Ovary (tissue), 9 donors: Measurements from ENCODE around the gene HSDL2. TPM values are rescaled to one million over a fixed set of nuclear protein-coding genes. Genes with fewer than 3 reads are reported as not detected.

ENCODE experiments used
- DNase-seq, 5 donors: peaks; one replicate each; pipeline ENCODE4 v3.0.0-alpha.2; 2019 to 2020
- H3K27ac ChIP-seq, 2 donors: fragments of 200-600 bp; one replicate each; pipeline versions ENCODE4 v1.5.1 to v1.8.0; 2019 to 2022
- H3K27me3 ChIP-seq: fragments of 200-600 bp; one replicate; pipeline ENCODE4 v1.8.0; 2022
- H3K36me3 ChIP-seq: fragments of 200-600 bp; sonication (generic); one replicate; pipeline ENCODE4 v1.5.1; 2019
- H3K4me1 ChIP-seq: one replicate; pipeline ENCODE4 v1.8.1; 2013; ENCODE audit warnings: mild to moderate bottlenecking, moderate library complexity; ENCODE audit not compliant: insufficient read depth
- H3K4me3 ChIP-seq: fragments of 200-600 bp; sonication (generic); one replicate; pipeline ENCODE4 v1.5.1; 2017
- H3K9me3 ChIP-seq, 2 donors: fragments of 200-600 bp in 1 of 2; sonication (generic) in 1 of 2; one replicate each; pipeline versions ENCODE4 v1.5.1 to v1.8.1; 2013 to 2019; ENCODE audit warnings: mild to moderate bottlenecking in 1 of 2, moderate library complexity in 1 of 2
- EP300 ChIP-seq: sonication (generic); formaldehyde crosslinking; IDR thresholded peaks from one replicate; pipeline ENCODE4 v1.6.1; 2017; ENCODE audit warnings: antibody characterized with exemption
- POLR2A ChIP-seq: fragments of 450-650 bp; IDR thresholded peaks from one replicate; pipeline ENCODE4 v1.6.1; 2017; ENCODE audit warnings: antibody characterized with exemption, mild to moderate bottlenecking, moderate library complexity
- WGBS, 3 donors: extraction: QIAGEN DNeasy Blood & Tissue Kit in 1 of 3; methylation state at CpG; one replicate each; pipeline versions ENCODE4 v1.1.5 to v1.1.7; 2013 to 2017; 5-methylcytosine and 5-hydroxymethylcytosine counted together
- intact Hi-C, 4 donors: fragments of 100-400 bp; cut with DNase I; formaldehyde crosslinking; loops; one replicate each; pipeline versions ENCODE4 v1.11.0 to v1.15.1; 2022 to 2023
- polyA plus RNA-seq, 2 donors: library from polyadenylated mRNA; stranded (reverse); fragments of 200-250 nt in 1 of 2; fragments of 350-450 nt in 1 of 2; fragmentation: Illumina TruSeq in 1 of 2; extraction: RNeasy Lipid Tissue Mini Kit (QIAGEN cat#74804) in 1 of 2; gene quantifications; one replicate each; pipeline ENCODE4 v1.2.3, GENCODE V29; 2013 to 2014
- total RNA-seq, 7 donors: library from RNA; depleted of rRNA in 2 of 7; stranded (reverse); fragments of >200 nt in 2 of 7; fragmentation: NEBNext Ultra II Directional in 3 of 7; extraction: Animal tissue kit (Norgen Biotek cat#: 25700) in 3 of 7; gene quantifications; one replicate each; pipeline versions ENCODE4 v1.1.0 to v1.2.4, GENCODE V29; 2016 to 2023
- TF ChIP-seq, protein P1 (sequence below), 3 donors: fragments of 450-650 bp in 2 of 3; fragments of 200-600 bp in 1 of 3; IDR thresholded peaks; one replicate each; pipeline versions ENCODE4 v1.5.1 to v1.8.0; 2016 to 2022; ENCODE audit warnings: antibody characterized with exemption in 3 of 3, mild to moderate bottlenecking in 1 of 3
- donor health status: DM: no; HTN: no; CAD: no; lungs with moderate emphysema.
- donor health status: DM: no; HTN: no; CAD: no.
- donor health status: Bipolar disorder and iron deficiency.
- donor health status: DM: yes; HTN: yes; CAD: no.
- donor health status: DM: no; HTN: no; CAD: no.
- donor health status: DM: yes; HTN: yes; CAD: no.

HSDL2 gene
- total and polyA plus RNA-seq, 9 donors = 44.8 to 79.9 (median 66.1) TPM

DNA sequence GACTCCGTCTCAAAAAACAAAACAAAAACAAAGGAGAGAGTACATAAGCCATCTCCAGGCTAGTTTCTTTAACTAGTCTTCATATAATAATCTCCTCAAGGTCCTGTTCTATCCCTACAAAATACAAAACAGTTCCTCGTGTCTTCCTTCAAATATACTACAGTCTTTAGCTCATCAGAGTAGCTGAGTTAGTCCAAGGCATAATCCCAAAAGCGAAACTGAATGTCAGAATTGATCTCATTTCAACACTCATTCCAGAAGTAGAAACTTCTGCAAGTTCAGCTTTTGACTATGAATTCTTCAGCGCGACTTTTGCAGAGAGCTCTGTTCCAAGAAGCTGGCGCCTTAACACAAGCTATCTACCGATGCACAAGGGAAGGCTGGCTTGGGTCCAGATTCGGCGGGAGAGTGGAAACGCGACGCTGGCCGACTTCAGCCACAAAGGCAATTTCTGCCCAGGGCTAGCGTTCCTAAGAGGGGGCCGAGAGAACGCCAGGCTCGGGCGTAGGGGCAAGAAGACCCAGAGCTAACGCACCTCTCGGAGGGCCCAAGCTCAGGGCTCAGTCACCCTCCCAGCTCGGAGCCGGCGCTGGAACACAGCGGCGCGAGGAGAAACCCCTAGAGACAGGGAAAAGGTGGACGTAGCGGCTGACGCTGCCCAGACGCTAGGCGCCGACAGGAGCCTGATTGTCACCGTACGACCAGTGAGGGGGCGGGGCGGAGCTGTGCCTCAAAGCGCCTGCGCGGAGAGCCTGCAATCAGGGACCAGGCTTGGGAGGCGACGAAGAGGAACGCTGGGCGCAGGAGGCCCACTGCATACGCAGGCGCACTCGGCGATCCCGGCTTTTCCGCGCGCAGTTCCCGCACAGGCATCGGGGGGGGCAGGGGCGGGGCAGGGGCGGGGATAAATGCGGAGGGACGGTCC, 469 bp upstream of the HSDL2 start:
- intact Hi-C loops = loop anchor here in 2 of 4 donors (10.0 kb wide), 2 partner anchors 105 to 325 kb away; partner anchors contain the start of gene KIAA1958 (in 1 of the 2)
- WGBS, 3 donors = 0 to 1% (median 1%) methylated on average over 32 to 57 of the region's 57 CpGs
- no peak for TF ChIP-seq EP300
- TF ChIP-seq, protein P1, sequence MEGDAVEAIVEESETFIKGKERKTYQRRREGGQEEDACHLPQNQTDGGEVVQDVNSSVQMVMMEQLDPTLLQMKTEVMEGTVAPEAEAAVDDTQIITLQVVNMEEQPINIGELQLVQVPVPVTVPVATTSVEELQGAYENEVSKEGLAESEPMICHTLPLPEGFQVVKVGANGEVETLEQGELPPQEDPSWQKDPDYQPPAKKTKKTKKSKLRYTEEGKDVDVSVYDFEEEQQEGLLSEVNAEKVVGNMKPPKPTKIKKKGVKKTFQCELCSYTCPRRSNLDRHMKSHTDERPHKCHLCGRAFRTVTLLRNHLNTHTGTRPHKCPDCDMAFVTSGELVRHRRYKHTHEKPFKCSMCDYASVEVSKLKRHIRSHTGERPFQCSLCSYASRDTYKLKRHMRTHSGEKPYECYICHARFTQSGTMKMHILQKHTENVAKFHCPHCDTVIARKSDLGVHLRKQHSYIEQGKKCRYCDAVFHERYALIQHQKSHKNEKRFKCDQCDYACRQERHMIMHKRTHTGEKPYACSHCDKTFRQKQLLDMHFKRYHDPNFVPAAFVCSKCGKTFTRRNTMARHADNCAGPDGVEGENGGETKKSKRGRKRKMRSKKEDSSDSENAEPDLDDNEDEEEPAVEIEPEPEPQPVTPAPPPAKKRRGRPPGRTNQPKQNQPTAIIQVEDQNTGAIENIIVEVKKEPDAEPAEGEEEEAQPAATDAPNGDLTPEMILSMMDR (IDR thresholded peaks at IDR 0.05) = no peak
- peak; percentile 85 for TF ChIP-seq POLR2A
- Histone ChIP-seq H3K27ac (peak overlapping the region; percentile 88 to 95), H3K4me3 (peak overlapping the region; percentile 62), H3K9me3 (no peaks in the 10 kb centered on the region), H3K4me1 (peaks cover 15% of the 10 kb centered on the region), H3K27me3 (no peaks in the 10 kb centered on the region), H3K36me3 (no peaks in the 10 kb centered on the region)
- DNase-seq = peak; percentile 99 to 100 (median 99)

DNA sequence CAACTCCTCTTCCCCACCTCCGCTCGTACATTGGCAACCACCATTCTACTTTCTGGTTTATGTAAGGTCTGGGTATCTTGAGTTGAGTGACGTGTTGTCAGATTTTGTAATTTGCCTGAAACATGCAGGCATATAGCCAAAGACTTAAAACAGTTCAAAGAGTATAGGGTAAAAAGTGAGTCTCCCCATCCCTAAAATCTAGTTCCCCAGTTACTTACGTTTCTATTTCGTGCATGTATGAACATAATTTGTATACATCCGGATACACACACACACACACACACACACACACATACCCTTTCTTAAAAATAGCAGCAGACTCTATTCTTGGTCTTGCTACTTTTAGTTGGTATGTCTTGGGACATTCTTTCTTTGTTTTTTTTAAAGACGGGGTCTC, 915 bp downstream of the HSDL2 start:
- intact Hi-C loops = loop anchor here in 1 of 4 donors (10.0 kb wide), 1 partner anchor 104 kb away; the partner anchor contains the start of gene KIAA1958
- WGBS, 3 donors = 4 to 10% (median 5%) methylated on average over 7 of the region's 7 CpGs
- DNase-seq = no peak
- Histone ChIP-seq H3K36me3 (no peaks in the 10 kb centered on the region), H3K9me3 (no peaks in the 10 kb centered on the region), H3K4me3 (peak overlapping the region; percentile 62), H3K27ac (peak overlapping the region in 1 of 2 donors; percentile 95), H3K27me3 (no peaks in the 10 kb centered on the region), H3K4me1 (peaks cover 20% of the 10 kb centered on the region)
- TF ChIP-seq, protein P1 (IDR thresholded peaks at IDR 0.05) = no peak
- TF ChIP-seq EP300 (no peak), POLR2A (no peak)

DNA sequence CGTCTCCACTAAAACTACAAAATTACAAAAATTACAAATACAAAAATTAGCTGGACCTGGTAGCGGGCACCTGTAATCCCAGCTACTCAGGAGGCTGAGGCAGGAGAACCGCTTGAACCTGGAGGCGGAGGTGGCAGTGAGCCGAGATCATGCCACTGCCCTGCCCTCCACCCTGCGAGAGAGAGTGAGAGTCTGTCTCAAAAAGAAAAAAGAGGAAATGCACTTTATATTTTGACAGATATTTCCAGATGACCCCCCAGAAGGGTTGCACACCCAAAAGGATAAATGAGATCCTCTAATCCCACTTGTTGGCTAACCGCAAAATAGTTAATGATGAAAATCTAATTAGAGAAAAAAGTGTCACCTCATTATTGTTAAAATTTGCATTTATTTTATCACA, 2.2 kb downstream of the HSDL2 start:
- H3K4me1 ChIP-seq = peaks cover 19% of the 10 kb centered on the region
- DNase-seq = no peak
- TF ChIP-seq EP300 (no peak), POLR2A (no peak)
- TF ChIP-seq, protein P1 (IDR thresholded peaks at IDR 0.05) = no peak
- no peaks in the 10 kb centered on the region for H3K9me3 ChIP-seq
- intact Hi-C loops = loop anchor here in 1 of 4 donors (10.0 kb wide), 1 partner anchor 103 kb away; the partner anchor contains the start of gene KIAA1958
- H3K27ac ChIP-seq = peak overlapping the region in 1 of 2 donors; percentile 95
- no peaks in the 10 kb centered on the region for H3K36me3 ChIP-seq
- 66 to 95% (median 87%) methylated on average over 7 of the region's 7 CpGs for WGBS, 3 donors
- H3K4me3 ChIP-seq = no peak overlapping the region
- no peaks in the 10 kb centered on the region for H3K27me3 ChIP-seq

DNA sequence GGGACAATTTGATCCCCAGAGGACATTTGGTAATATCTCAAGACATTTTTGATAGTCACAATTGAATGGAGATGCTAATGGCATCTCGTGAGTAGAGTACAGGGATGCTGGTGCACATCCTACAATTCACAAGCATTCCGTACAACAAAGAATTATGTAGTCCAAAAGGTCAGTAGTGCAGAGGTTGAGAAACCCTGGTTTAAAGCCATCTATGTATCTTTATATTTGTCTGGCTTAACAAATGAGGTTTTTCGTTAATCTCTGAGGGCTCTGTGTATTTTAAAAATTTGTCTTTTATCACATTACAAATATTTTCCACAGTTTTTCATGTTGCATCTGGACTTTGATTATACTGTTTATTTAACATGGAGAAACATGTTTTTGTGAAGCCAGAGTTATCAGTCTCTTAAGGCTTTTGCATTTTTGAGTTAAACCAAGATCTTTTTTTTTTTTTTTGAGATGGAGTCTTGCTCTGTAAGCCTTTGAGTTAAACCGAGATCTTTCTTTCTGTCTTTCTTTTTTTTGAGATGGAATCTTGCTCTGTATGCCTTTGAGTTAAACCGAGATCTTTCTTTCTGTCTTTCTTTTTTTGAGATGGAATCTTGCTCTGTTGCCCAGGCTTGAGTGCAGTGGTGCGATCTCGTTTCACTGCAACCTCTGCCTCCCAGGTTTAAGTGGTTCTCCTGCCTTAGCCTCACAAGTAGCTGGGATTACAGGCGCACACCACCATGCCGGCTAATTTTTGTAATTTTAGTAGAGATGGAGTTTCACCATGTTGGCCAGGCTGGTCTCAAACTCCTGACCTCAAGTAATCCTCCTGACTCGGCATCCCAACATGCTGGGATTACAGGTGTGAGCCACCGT, 2.8 kb downstream of the HSDL2 start:
- no peak for TF ChIP-seq POLR2A
- no peak for TF ChIP-seq EP300
- TF ChIP-seq, protein P1 (IDR thresholded peaks at IDR 0.05) = no peak
- peak overlapping the region in 1 of 2 donors; percentile 52 for H3K27ac ChIP-seq
- no peaks in the 10 kb centered on the region for H3K36me3 ChIP-seq
- intact Hi-C loops = loop anchor here in 1 of 4 donors (10.0 kb wide), 1 partner anchor 102 kb away; the partner anchor contains the start of gene KIAA1958
- H3K9me3 ChIP-seq = no peaks in the 10 kb centered on the region
- H3K4me1 ChIP-seq = peaks cover 16% of the 10 kb centered on the region
- WGBS, 3 donors = 25 to 44% (median 31%) methylated on average over 11 of the region's 11 CpGs
- DNase-seq = no peak
- no peak overlapping the region for H3K4me3 ChIP-seq
- no peaks in the 10 kb centered on the region for H3K27me3 ChIP-seq
